Activated CD4-positive, alpha-beta T cell treated with anti-CD3 and anti-CD28 coated beads for 4 hours (primary cell): ENCODE results near the gene THPO.

Source experiments
- DNase-seq, 2 donors: peaks; one replicate each; pipeline ENCODE4 v3.0.0-alpha.2; 2020

The THPO gene

DNA sequence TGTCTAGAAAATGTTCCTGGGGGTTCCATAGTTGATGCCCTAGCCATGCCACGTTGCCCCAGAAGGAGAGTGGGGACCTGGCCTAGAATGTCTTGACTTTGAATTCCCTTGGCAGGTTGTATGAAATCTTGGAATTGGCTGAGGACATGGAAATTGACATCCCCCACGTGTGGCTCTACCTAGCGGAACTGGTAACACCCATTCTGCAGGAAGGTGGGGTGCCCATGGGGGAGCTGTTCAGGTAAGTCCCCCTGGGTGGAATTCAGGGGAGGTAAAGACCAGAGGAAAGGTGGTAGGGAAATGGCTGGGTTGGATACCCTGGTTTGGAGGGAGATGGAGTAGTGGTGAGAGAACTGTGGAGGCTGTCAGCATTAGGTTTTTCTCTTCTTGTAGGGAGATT, 49.5 kb downstream of the THPO start:
- DNase-seq, result no peak

DNA sequence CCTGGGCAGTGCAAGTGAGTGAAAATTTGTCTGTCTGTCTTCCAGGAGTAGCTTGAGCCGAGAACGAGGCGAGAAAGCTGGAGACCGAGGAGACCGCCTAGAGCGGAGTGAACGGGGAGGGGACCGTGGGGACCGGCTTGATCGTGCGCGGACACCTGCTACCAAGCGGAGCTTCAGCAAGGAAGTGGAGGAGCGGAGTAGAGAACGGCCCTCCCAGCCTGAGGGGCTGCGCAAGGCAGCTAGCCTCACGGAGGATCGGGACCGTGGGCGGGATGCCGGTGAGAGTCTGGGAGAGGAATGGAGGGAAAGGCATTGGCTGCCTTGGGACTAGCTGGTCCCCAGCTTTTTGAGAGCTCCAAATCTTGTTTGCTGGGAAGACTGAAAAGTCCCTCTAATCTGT, 50.8 kb downstream of the THPO start:
- no peak for DNase-seq

DNA sequence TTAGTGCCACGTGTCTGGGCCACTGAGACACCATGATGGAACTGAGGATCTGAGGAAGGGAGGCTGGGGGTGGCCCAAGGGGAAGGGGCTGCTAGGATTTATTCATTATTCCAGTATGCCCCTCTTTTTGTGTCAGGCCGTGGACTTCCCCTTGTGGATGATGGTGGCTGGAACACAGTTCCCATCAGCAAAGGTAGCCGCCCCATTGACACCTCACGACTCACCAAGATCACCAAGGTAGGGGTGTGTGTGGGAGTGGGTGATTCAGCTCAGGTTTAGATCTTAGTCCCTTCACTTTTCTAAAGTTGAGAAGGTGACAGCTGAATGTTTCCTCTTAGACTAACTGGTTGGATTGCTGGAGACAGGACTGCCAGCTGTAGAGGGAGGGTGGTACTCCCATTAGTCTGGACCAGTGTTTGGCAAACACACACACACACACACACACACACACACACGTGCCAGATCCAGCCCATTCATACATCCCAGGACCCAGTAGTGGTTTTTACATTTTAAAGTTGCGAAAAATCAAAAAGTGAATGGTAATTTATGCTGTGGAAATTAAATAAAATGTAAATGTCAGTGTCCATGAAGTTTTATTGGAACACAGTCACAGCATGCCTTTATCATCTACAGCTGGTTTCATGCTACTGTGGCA, 52.2 kb downstream of the THPO start:
- DNase-seq, result peak; percentile 40 to 48

DNA sequence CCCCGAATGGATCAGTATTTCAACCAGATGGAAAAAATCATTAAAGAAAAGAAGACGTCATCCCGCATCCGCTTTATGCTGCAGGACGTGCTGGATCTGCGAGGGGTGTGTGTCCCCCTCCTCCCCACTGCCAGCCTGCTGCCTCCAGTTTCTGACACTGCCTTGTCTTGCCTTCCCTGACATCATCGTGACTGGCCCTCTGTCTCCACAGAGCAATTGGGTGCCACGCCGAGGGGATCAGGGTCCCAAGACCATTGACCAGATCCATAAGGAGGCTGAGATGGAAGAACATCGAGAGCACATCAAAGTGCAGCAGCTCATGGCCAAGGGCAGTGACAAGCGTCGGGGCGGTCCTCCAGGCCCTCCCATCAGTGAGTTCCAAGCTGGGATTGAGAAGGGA, 52.7 kb downstream of the THPO start:
- DNase-seq, result no peak

DNA sequence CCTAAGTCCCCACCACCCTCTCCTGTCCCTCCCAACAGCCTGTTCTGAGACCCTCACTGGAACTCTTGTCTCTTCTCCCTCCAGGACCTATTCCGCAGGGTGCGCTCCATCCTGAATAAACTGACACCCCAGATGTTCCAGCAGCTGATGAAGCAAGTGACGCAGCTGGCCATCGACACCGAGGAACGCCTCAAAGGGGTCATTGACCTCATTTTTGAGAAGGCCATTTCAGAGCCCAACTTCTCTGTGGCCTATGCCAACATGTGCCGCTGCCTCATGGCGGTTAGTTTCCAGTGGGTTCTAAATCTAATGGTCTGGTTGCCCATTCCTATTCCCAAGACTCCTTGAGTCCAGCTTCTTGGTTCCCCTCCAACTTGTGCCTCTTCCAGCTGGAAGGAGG, 54.3 kb downstream of the THPO start:
- DNase-seq, result no peak

DNA sequence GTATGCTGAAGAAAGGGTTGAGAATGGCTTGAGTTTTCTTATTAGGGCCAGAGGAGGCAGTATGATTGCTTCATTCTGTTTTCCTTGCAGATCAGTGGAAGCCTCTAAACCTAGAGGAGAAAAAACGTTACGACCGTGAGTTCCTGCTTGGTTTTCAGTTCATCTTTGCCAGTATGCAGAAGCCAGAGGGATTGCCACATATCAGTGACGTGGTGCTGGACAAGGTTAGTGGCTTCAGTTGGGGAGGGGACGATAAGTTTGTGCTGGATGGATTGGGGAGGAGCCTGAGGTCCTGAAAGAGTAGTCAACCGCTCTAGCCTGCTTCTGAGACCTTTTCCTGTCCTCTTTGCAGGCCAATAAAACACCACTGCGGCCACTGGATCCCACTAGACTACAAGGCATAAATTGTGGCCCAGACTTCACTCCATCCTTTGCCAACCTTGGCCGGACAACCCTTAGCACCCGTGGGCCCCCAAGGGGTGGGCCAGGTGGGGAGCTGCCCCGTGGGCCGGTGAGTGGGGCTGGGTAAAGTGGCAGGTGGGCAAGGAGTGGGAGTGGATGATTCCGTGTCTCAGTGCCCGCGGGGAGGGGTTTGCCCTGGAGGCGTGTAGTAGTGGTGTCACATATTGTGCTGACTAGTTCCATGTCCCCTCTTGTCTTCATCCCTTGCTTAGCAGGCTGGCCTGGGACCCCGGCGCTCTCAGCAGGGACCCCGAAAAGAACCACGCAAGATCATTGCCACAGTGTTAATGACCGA, 55.1 kb downstream of the THPO start:
- DNase-seq, result no peak
